Spleen (tissue), 11 donors: ENCODE measurements around the gene LRIT2. TPM values are rescaled to one million over a fixed set of nuclear protein-coding genes. Genes with fewer than 3 reads are reported as not detected.

Experiments
- DNase-seq: peaks from one replicate; pipeline ENCODE4 v3.0.0-alpha.2; 2020
- H3K27ac ChIP-seq, 8 donors: fragments of 200-600 bp; sonication (generic) in 7 of 8; 1 replicate in 4 of 8; 2 replicates in 4 of 8; pipeline versions ENCODE4 v1.5.0 to v1.8.0; 2016 to 2021; ENCODE audit warnings: inconsistent platforms in 4 of 8, mild to moderate bottlenecking in 4 of 8, moderate library complexity in 1 of 8
- H3K27me3 ChIP-seq, 7 donors: fragments of 200-600 bp; sonication (generic) in 6 of 7; replicated peaks in 1 of 7; 1 replicate in 4 of 7; 2 replicates in 3 of 7; pipeline versions ENCODE4 v1.5.0 to v1.8.0; 2016 to 2021; ENCODE audit warnings: inconsistent platforms in 3 of 7, mild to moderate bottlenecking in 1 of 7
- H3K36me3 ChIP-seq, 6 donors: fragments of 200-600 bp; sonication (generic) in 5 of 6; 1 replicate in 4 of 6; 2 replicates in 2 of 6; pipeline versions ENCODE4 v1.5.0 to v1.8.0; 2016 to 2021; ENCODE audit warnings: inconsistent platforms in 2 of 6
- H3K4me1 ChIP-seq, 6 donors: fragments of 200-600 bp; sonication (generic) in 5 of 6; 1 replicate in 3 of 6; 2 replicates in 3 of 6; pipeline versions ENCODE4 v1.5.0 to v1.8.0; 2016 to 2021; ENCODE audit warnings: inconsistent platforms in 3 of 6
- H3K4me3 ChIP-seq, 8 donors: fragments of 200-600 bp; sonication (generic) in 7 of 8; 1 replicate in 4 of 8; 2 replicates in 4 of 8; pipeline versions ENCODE4 v1.5.0 to v1.8.0; 2016 to 2021; ENCODE audit warnings: inconsistent platforms in 4 of 8, mild to moderate bottlenecking in 4 of 8, moderate library complexity in 2 of 8
- H3K9me3 ChIP-seq, 8 donors: fragments of 200-600 bp; sonication (generic) in 7 of 8; 1 replicate in 4 of 8; 2 replicates in 4 of 8; pipeline versions ENCODE4 v1.5.0 to v1.8.0; 2016 to 2021; ENCODE audit warnings: inconsistent platforms in 4 of 8
- POLR2A ChIP-seq, 3 donors: fragments of 450-650 bp; IDR thresholded peaks; one replicate each; pipeline ENCODE4 v1.5.1; 2017; ENCODE audit warnings: antibody characterized with exemption in 3 of 3, mild to moderate bottlenecking in 1 of 3
- POLR2AphosphoS5 ChIP-seq, 3 donors: sonication (generic); formaldehyde crosslinking; IDR thresholded peaks; one replicate each; pipeline ENCODE4 v1.5.1; 2017; ENCODE audit warnings: antibody characterized with exemption in 3 of 3
- WGBS, 5 donors: extraction: QIAGEN DNeasy Blood & Tissue Kit in 3 of 5; methylation state at CpG; one replicate each; pipeline versions ENCODE4 v1.1.5 to v1.1.7; 2013 to 2018; 5-methylcytosine and 5-hydroxymethylcytosine counted together
- intact Hi-C: fragments of 100-400 bp; cut with DNase I; formaldehyde crosslinking; loops from one replicate; pipeline ENCODE4 v1.15.0; 2023; ENCODE audit warnings: low total_unique reads
- polyA plus RNA-seq, 3 donors: library from polyadenylated mRNA; stranded (reverse); fragments of 200-250 nt; gene quantifications; one replicate each; pipeline ENCODE4 v1.2.1, GENCODE V29; 2013
- total RNA-seq, 7 donors: library from RNA; depleted of rRNA in 3 of 7; stranded (reverse); fragments of >200 nt in 3 of 7; fragmentation: NEBNext Ultra II Directional in 4 of 7; extraction: Animal tissue kit (Norgen Biotek cat#: 25700) in 4 of 7; gene quantifications; one replicate each; pipeline versions ENCODE4 v1.1.0 to v1.2.1, GENCODE V29; 2016 to 2021
- TF ChIP-seq, protein P1 (sequence below), 11 experiments: fragments of 200-600 bp in 7 of 11; fragments of 450-650 bp in 4 of 11; sonication (generic) in 4 of 11; IDR thresholded peaks in 8 of 11; conservative IDR thresholded peaks in 3 of 11; 1 replicate in 7 of 11; 2 replicates in 4 of 11; pipeline versions ENCODE4 v1.4.0 to v1.8.0; 2016 to 2021; ENCODE audit warnings: antibody characterized with exemption in 11 of 11, inconsistent platforms in 4 of 11, mild to moderate bottlenecking in 1 of 11
- donor health status: healthy with polysubstance abuse.
- donor health status: DM: no; HTN: no; CAD: no; lungs with moderate emphysema.
- donor health status: DM: no; HTN: no; CAD: no.
- donor health status: Bipolar disorder and iron deficiency.
- donor health status: healthy.
- donor health status: DM: no; HTN: no; CAD: no.
- donor health status: DM: yes; HTN: yes; CAD: no.

The LRIT2 gene
- total and polyA plus RNA-seq, 10 donors, result not detected

DNA sequence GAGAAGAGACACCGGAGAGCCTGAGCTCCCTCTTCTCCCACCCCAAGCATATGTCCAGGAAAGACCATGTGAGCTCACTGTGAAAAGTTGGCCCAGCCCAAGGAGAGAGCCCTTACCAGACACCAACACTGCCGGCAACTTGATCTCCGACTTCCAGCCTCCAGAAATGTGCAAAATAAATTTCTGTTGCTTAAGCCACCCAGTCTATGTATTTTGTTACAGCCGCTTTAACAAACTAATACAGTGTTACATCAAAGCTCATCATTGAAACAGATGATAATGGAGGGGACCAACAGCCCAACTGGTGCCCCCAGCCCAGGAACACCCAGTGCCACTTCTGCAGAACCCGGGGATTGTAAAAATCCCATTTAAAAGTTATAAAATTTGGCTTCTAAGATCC is 38.4 kb upstream of the LRIT2 start:
- intact Hi-C loops, result loop anchor here (2.0 kb wide), 1 partner anchor 273 kb away; no protein-coding TSS in a partner anchor
- Histone ChIP-seq H3K9me3 (no peaks in the 10 kb centered on the region), H3K36me3 (no peaks in the 10 kb centered on the region), H3K27me3 (peaks cover 0 to 34% (median 0%) of the 10 kb centered on the region in 7 donors), H3K27ac (no peak overlapping the region), H3K4me3 (no peak overlapping the region), H3K4me1 (peaks cover 0 to 5% (median 2%) of the 10 kb centered on the region in 6 donors)
- DNase-seq, result no peak
- TF ChIP-seq POLR2A (IDR thresholded peaks at IDR 0.05) (no peak), POLR2AphosphoS5 (IDR thresholded peaks at IDR 0.05) (no peak)
- TF ChIP-seq, protein P1, sequence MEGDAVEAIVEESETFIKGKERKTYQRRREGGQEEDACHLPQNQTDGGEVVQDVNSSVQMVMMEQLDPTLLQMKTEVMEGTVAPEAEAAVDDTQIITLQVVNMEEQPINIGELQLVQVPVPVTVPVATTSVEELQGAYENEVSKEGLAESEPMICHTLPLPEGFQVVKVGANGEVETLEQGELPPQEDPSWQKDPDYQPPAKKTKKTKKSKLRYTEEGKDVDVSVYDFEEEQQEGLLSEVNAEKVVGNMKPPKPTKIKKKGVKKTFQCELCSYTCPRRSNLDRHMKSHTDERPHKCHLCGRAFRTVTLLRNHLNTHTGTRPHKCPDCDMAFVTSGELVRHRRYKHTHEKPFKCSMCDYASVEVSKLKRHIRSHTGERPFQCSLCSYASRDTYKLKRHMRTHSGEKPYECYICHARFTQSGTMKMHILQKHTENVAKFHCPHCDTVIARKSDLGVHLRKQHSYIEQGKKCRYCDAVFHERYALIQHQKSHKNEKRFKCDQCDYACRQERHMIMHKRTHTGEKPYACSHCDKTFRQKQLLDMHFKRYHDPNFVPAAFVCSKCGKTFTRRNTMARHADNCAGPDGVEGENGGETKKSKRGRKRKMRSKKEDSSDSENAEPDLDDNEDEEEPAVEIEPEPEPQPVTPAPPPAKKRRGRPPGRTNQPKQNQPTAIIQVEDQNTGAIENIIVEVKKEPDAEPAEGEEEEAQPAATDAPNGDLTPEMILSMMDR (IDR thresholded peaks at IDR 0.05 in 8 of 11, conservative IDR thresholded peaks at IDR 0.05 in 3 of 11), result no peak
- WGBS, 5 donors, result 74 to 91% (median 81%) methylated on average over 5 of the region's 5 CpGs

DNA sequence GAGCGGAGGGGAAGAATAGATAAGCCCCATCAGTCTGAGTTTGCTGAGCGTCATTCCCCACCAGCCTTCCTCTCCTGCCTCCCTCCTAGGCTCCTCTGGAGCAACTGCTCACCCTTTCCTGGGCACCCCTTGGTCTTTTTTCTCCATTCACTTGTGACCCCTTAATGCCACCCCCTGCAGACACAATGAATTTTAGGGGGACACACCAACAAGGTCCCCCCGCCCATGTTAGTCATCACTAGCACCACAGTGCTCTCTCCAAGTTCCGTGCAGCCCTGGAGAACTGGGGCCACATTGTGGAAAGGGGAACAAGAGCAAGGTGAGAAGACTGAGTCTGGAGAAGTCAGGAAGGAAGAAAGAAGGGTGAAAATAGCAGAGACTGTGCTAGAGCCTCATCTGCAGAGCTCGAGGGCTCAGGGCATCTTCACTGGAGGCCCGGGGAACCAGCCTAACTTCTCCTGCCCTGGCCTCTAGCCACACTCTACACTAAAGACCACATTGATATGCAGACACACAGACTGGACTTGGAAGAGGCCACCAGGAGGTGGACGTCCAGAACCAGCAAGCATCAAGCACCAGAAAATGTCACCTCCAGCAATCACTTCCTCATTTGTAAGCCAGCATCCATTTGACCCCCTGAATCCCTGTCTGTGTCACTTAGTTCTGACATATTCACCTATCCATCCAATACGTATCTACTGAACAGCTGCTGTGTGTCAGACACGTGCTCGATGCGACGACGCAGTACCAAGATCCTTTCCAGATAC is 37.0 kb upstream of the LRIT2 start:
- Histone ChIP-seq H3K4me1 (peaks cover 0 to 5% (median 2%) of the 10 kb centered on the region in 6 donors), H3K27ac (no peak overlapping the region), H3K36me3 (no peaks in the 10 kb centered on the region), H3K9me3 (no peaks in the 10 kb centered on the region), H3K4me3 (no peak overlapping the region), H3K27me3 (peaks cover 0 to 47% (median 2%) of the 10 kb centered on the region in 7 donors)
- DNase-seq, result no peak
- intact Hi-C loops, result loop anchor here (2.0 kb wide), 1 partner anchor 274 kb away; no protein-coding TSS in a partner anchor
- WGBS, 5 donors, result 71 to 83% (median 76%) methylated on average over 13 of the region's 13 CpGs
- TF ChIP-seq, protein P1 (IDR thresholded peaks at IDR 0.05 in 8 of 11, conservative IDR thresholded peaks at IDR 0.05 in 3 of 11), result no peak
- TF ChIP-seq POLR2AphosphoS5 (IDR thresholded peaks at IDR 0.05), result no peak
- TF ChIP-seq POLR2A (IDR thresholded peaks at IDR 0.05), result no peak

DNA sequence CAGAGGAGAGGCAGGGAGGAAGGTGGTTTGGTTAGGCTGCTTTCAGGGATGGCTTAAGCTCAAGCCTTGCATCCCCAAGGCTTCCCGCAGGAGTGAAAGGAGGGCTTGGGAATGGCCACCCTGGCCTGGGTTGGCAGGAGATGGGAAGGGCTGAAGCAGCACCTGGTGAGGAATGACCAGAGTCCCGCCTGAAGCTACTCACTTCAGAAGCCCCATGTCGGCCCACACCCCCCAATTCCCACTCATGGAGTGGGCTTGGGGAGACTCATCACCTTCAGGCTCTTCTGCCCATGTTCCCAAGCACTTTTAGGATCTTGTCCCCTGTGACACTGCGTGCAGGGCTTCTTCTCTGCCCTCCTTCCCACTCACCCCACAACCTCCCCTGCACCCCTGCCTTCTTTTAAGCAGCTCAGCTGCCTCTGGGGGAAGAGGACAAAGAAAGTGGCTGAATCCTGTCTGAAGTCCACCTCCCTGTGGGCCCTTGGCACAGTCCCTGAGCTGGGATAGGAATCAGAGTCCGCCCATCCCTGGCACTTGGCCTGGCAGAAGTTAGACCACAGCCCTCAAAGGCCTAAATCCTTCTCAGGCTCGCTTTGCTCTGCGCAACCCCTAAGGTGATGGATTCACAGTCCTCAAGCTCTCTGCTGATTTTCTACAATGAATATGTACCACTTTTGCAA is 36.0 kb upstream of the LRIT2 start:
- H3K9me3 ChIP-seq, result no peaks in the 10 kb centered on the region
- H3K27ac ChIP-seq, result no peak overlapping the region
- no peak for DNase-seq
- intact Hi-C loops, result no loop called here
- H3K27me3 ChIP-seq, result peaks cover 0 to 57% (median 2%) of the 10 kb centered on the region in 7 donors
- no peak for TF ChIP-seq POLR2A (IDR thresholded peaks at IDR 0.05)
- TF ChIP-seq POLR2AphosphoS5 (IDR thresholded peaks at IDR 0.05), result no peak
- TF ChIP-seq, protein P1 (IDR thresholded peaks at IDR 0.05 in 8 of 11, conservative IDR thresholded peaks at IDR 0.05 in 3 of 11), result no peak
- H3K4me3 ChIP-seq, result no peak overlapping the region
- H3K36me3 ChIP-seq, result no peaks in the 10 kb centered on the region
- WGBS, 5 donors, result 76 to 95% (median 77%) methylated on average over 6 to 7 of the region's 7 CpGs
- H3K4me1 ChIP-seq, result peaks cover 0 to 5% (median 2%) of the 10 kb centered on the region in 6 donors
